ENCODE data around the gene FASN. TPM values are rescaled to one million over a fixed set of nuclear protein-coding genes. Genes with fewer than 3 reads are reported as not detected.

FASN gene
- total RNA-seq, 6 experiments from 2014 or later = 108 to 138 (median 112) TPM

DNA sequence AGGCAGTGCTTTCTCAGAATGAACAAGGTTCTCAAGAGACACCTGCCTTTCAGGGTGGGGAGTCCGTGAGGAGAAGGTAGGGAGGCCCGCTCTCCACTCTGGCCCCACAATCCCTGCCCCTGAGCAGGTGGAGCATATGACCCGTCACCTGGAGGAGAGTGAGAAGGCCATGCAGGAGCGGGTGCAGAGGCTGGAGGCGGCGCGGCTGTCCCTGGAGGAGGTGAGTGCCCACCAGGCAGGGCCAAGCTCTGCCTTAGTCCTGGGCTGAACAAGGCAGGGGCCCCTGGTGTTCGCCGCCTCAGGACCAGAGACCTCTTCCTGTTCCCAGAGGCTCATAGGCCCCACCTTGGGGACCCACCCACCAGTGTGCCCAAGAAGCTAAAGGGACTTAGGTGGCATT lies 69.1 kb downstream of the FASN start:
- H3K27ac Mint-ChIP-seq = no peak overlapping the region
- H3K36me3 Mint-ChIP-seq (ENCODE audit: low read depth) = no peaks in the 10 kb centered on the region
- H3K9me3 Mint-ChIP-seq = no peaks in the 10 kb centered on the region
- TF ChIP-seq, protein P1, sequence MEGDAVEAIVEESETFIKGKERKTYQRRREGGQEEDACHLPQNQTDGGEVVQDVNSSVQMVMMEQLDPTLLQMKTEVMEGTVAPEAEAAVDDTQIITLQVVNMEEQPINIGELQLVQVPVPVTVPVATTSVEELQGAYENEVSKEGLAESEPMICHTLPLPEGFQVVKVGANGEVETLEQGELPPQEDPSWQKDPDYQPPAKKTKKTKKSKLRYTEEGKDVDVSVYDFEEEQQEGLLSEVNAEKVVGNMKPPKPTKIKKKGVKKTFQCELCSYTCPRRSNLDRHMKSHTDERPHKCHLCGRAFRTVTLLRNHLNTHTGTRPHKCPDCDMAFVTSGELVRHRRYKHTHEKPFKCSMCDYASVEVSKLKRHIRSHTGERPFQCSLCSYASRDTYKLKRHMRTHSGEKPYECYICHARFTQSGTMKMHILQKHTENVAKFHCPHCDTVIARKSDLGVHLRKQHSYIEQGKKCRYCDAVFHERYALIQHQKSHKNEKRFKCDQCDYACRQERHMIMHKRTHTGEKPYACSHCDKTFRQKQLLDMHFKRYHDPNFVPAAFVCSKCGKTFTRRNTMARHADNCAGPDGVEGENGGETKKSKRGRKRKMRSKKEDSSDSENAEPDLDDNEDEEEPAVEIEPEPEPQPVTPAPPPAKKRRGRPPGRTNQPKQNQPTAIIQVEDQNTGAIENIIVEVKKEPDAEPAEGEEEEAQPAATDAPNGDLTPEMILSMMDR (IDR thresholded peaks at IDR 0.05) = no peak
- H3K4me1 Mint-ChIP-seq (ENCODE audit: low read depth) = peaks cover 4% of the 10 kb centered on the region
- no peak overlapping the region for H3K4me3 Mint-ChIP-seq
- peaks cover 4% of the 10 kb centered on the region for H3K27me3 Mint-ChIP-seq (ENCODE audit: insufficient read depth)
- no peak for DNase-seq

Other genes starting within 250 kb of the FASN start
- 100 to 1,000 TPM; 790 to 981 (median 910) TPM for gene P4HB, start 237.7 kb downstream of the FASN start, total RNA-seq (2021; fragmentation: NEBNext Ultra II Directional; extraction: Animal tissue kit (Norgen Biotek cat#: 25700))
- 1,000 to 10,000 TPM in 1 of 6 experiments, 100 to 1,000 TPM in 5; 758 to 1,040 (median 908) TPM for gene ARHGDIA, start 226.9 kb downstream of the FASN start, total RNA-seq (2021; fragmentation: NEBNext Ultra II Directional; extraction: Animal tissue kit (Norgen Biotek cat#: 25700))
- gene ALYREF, start 206.7 kb downstream of the FASN start, total RNA-seq (2021; fragmentation: NEBNext Ultra II Directional; extraction: Animal tissue kit (Norgen Biotek cat#: 25700)) = 100 to 1,000 TPM; 101 to 151 (median 135) TPM
- 100 to 1,000 TPM; 151 to 169 (median 156) TPM for gene ANAPC11, start 206.5 kb downstream of the FASN start, total RNA-seq (2021; fragmentation: NEBNext Ultra II Directional; extraction: Animal tissue kit (Norgen Biotek cat#: 25700))
- gene NPB, start 196.0 kb downstream of the FASN start, total RNA-seq (2021; fragmentation: NEBNext Ultra II Directional; extraction: Animal tissue kit (Norgen Biotek cat#: 25700)) = 1 to 10 TPM in 1 of 6 experiments, under 1 TPM in 5; 0.53 to 1.5 (median 0.71) TPM
- 10 to 100 TPM; 33.2 to 45.8 (median 35.8) TPM for gene PCYT2, start 186.8 kb downstream of the FASN start, total RNA-seq (2021; fragmentation: NEBNext Ultra II Directional; extraction: Animal tissue kit (Norgen Biotek cat#: 25700))
- gene SIRT7, start 180.1 kb downstream of the FASN start, total RNA-seq (2021; fragmentation: NEBNext Ultra II Directional; extraction: Animal tissue kit (Norgen Biotek cat#: 25700)) = 10 to 100 TPM; 16.2 to 20.7 (median 18.5) TPM
- 10 to 100 TPM; 17.7 to 22.4 (median 18.2) TPM for gene MAFG, start 170.5 kb downstream of the FASN start, total RNA-seq (2021; fragmentation: NEBNext Ultra II Directional; extraction: Animal tissue kit (Norgen Biotek cat#: 25700))
- 100 to 1,000 TPM in 4 of 6 experiments, 10 to 100 TPM in 2; 97.9 to 147 (median 110) TPM for gene PYCR1, start 160.9 kb downstream of the FASN start, total RNA-seq (2021; fragmentation: NEBNext Ultra II Directional; extraction: Animal tissue kit (Norgen Biotek cat#: 25700))
- gene MYADML2, start 151.0 kb downstream of the FASN start, total RNA-seq (2021; fragmentation: NEBNext Ultra II Directional; extraction: Animal tissue kit (Norgen Biotek cat#: 25700)) = not detected
- gene NOTUM, start 137.0 kb downstream of the FASN start, total RNA-seq (2021; fragmentation: NEBNext Ultra II Directional; extraction: Animal tissue kit (Norgen Biotek cat#: 25700)) = under 1 TPM in 2 of 6 experiments, not detected in 4; 0.10 to 0.14 TPM
- 10 to 100 TPM; 26.6 to 36.8 (median 34.7) TPM for gene ASPSCR1, start 120.6 kb downstream of the FASN start, total RNA-seq (2021; fragmentation: NEBNext Ultra II Directional; extraction: Animal tissue kit (Norgen Biotek cat#: 25700))
- 10 to 100 TPM; 60.6 to 83.9 (median 73.3) TPM for gene CENPX, start 75.4 kb downstream of the FASN start, total RNA-seq (2021; fragmentation: NEBNext Ultra II Directional; extraction: Animal tissue kit (Norgen Biotek cat#: 25700))
- 10 to 100 TPM in 3 of 6 experiments, 1 to 10 TPM in 3; 6.8 to 10.5 (median 10.0) TPM for gene LRRC45, start 74.9 kb downstream of the FASN start, total RNA-seq (2021; fragmentation: NEBNext Ultra II Directional; extraction: Animal tissue kit (Norgen Biotek cat#: 25700))
- 1 to 10 TPM; 4.3 to 8.5 (median 5.6) TPM for gene RAC3, start 66.6 kb downstream of the FASN start, total RNA-seq (2021; fragmentation: NEBNext Ultra II Directional; extraction: Animal tissue kit (Norgen Biotek cat#: 25700))
- 100 to 1,000 TPM in 1 of 6 experiments, 10 to 100 TPM in 5; 73.4 to 100 (median 84.8) TPM for gene DCXR, start 60.5 kb downstream of the FASN start, total RNA-seq (2021; fragmentation: NEBNext Ultra II Directional; extraction: Animal tissue kit (Norgen Biotek cat#: 25700))
- 10 to 100 TPM; 37.6 to 48.5 (median 40.1) TPM for gene RFNG, start 46.4 kb downstream of the FASN start, total RNA-seq (2021; fragmentation: NEBNext Ultra II Directional; extraction: Animal tissue kit (Norgen Biotek cat#: 25700))
- 100 to 1,000 TPM; 127 to 144 (median 141) TPM for gene GPS1, start 46.3 kb downstream of the FASN start, total RNA-seq (2021; fragmentation: NEBNext Ultra II Directional; extraction: Animal tissue kit (Norgen Biotek cat#: 25700))
- 10 to 100 TPM; 65.8 to 86.8 (median 71.2) TPM for gene DUS1L, start 32.4 kb downstream of the FASN start, total RNA-seq (2021; fragmentation: NEBNext Ultra II Directional; extraction: Animal tissue kit (Norgen Biotek cat#: 25700))
- gene CCDC57, start 114.6 kb upstream of the FASN start, total RNA-seq (2021; fragmentation: NEBNext Ultra II Directional; extraction: Animal tissue kit (Norgen Biotek cat#: 25700)) = 10 to 100 TPM; 12.8 to 15.6 (median 13.6) TPM
- gene SLC16A3, start 130.8 kb upstream of the FASN start, total RNA-seq (2021; fragmentation: NEBNext Ultra II Directional; extraction: Animal tissue kit (Norgen Biotek cat#: 25700)) = 100 to 1,000 TPM; 475 to 624 (median 523) TPM
- 100 to 1,000 TPM; 116 to 128 (median 118) TPM for gene CSNK1D, start 175.5 kb upstream of the FASN start, total RNA-seq (2021; fragmentation: NEBNext Ultra II Directional; extraction: Animal tissue kit (Norgen Biotek cat#: 25700))
- gene CD7, start 219.4 kb upstream of the FASN start, total RNA-seq (2021; fragmentation: NEBNext Ultra II Directional; extraction: Animal tissue kit (Norgen Biotek cat#: 25700)) = under 1 TPM in 1 of 6 experiments, not detected in 5; 0.20 TPM
- 1 to 10 TPM; 1.7 to 3.9 (median 2.8) TPM for gene SECTM1, start 235.5 kb upstream of the FASN start, total RNA-seq (2021; fragmentation: NEBNext Ultra II Directional; extraction: Animal tissue kit (Norgen Biotek cat#: 25700))

All from HFFc6 (cell line).